HG03432 (cell line): ENCODE data around the gene FHIP2A.
"Not testable (repeated sequence)": the region's sequence is repeated elsewhere in the genome, so short reads cannot be mapped to it uniquely, and the experiment has no call there.

Source experiments
- ATAC-seq: cut with Tn5 transposase; IDR thresholded peaks from one replicate; pipeline ENCODE4 v1.9.1; 2021; ENCODE audit warnings: mild to moderate bottlenecking, moderate library complexity; ENCODE audit not compliant: unreplicated experiment

The FHIP2A gene, protein sequence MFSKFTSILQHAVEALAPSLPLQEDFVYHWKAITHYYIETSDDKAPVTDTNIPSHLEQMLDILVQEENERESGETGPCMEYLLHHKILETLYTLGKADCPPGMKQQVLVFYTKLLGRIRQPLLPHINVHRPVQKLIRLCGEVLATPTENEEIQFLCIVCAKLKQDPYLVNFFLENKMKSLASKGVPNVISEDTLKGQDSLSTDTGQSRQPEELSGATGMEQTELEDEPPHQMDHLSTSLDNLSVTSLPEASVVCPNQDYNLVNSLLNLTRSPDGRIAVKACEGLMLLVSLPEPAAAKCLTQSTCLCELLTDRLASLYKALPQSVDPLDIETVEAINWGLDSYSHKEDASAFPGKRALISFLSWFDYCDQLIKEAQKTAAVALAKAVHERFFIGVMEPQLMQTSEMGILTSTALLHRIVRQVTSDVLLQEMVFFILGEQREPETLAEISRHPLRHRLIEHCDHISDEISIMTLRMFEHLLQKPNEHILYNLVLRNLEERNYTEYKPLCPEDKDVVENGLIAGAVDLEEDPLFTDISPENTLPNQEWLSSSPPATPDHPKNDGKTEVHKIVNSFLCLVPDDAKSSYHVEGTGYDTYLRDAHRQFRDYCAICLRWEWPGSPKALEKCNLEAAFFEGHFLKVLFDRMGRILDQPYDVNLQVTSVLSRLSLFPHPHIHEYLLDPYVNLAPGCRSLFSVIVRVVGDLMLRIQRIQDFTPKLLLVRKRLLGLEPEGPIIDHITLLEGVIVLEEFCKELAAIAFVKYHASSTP

DNA sequence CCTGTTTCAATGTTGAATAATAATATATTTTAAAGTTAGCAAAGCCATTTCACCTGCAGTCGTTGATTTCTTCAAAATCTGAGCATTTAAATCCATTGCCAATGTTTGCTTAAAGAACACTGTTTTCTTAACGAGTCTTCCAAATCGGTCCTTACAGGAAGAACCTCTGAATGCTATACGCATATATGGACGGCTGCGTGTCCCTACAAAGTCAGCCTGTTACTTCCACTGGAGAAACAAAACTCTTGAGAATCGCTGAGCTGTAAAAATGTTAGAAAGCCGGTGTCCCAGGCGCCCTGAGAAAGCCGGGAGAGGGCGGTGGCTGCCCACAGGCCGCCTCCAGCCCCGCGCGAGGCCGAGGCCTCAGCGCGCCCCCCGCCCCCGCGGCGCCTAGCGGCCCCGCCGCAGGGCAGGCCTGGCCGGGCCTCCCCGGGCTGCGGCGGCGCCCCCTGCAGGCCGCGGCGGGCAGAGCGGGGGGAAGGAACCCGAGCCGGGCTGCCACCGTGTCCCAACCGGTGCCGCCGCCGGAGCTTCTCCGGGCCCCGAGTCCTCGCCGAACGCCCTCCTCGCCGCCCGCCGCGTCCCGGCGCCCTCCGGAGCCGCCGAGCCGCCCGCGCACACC is at the start of gene FHIP2A:
FHIP2A (plus strand) TSS at position 488 of the 622 bp plus-strand sequence. CDS start 299 bp downstream, outside the sequence.
- peak; percentile 83 for ATAC-seq

DNA sequence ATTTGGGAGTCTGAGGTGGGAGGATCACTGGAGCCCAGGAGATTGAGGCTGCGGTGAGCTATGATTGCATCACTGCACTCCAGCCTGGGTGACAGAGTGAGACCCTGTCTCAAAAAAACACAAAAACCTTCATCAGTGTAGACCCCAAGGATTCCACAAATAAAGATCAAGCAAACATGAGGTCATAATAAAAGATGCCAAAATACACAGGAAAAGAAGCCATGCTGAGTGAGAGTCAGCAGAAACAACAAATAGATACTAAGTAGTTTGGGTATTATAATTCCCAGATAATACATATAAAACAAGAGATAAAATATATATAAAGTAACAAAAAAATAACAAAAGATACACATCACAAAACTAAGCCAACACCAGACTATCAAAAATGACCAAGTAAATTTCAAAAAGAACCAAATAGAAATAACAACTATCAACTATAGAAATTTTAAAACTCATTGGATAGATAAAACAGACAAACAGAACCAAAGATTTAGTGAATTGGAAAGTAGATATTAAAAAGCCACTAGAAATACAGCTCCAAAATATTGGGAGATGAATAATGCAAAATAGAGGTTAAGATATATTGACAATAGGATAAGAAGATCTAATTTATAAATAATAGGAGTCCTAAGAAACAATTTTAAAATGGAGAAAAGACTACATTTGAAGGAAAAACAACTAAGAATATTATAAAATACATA is 48.9 kb upstream of the FHIP2A start:
- ATAC-seq: no peak

DNA sequence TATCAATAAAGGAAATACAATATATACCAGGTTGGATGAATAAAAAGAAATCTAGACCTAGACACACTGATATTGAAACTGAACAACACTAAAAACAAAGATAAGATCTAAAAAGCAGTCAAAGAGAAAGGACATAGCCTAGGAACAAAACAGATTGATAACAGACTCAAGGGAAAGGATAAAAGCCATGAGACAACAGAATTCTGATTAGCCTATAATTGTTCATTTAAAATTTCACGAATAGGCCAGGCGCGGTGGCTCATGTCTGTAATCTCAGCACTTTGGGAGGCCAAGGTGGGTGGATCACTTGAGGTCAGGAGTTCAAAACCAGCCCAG is 48.4 kb upstream of the FHIP2A start:
- ATAC-seq: no peak

DNA sequence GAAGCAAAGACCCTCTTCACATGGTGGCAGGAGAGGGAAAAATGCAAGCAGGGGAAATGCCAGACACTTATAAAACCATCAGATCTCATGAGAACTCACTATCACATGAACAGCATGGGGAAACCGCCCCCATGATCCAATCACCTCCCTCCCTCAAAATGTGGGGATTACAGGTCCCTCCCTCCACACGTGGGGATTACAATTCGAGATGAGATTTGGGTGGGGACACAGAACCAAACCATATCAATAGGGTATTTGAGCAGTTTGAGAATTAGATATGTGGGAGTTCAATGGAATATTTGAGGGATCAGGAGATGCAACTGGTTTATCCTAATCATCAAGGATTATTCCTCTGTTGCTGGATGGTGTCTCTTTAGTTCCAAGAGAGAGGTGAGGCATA is 46.5 kb upstream of the FHIP2A start:
- not testable (repeated sequence) for ATAC-seq

DNA sequence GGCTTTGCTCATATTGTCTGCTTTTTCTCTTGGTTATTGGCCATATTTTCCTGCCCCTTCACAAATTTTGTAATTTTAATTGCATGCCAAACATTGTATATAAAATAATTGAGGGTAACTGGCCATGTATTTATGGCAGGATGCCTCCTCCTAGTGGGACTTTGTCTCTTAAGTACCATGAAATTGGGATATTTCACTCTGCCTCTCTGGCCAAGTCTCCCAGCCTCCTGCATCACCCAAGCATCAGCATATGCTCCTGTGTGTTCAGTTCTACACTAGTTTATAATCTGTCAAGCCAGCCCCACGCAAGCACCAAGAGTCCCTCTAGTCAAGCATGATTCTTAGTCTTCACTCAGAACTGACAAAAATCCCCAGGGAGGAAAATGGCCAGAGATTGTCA is 44.2 kb upstream of the FHIP2A start:
- ATAC-seq: no peak

DNA sequence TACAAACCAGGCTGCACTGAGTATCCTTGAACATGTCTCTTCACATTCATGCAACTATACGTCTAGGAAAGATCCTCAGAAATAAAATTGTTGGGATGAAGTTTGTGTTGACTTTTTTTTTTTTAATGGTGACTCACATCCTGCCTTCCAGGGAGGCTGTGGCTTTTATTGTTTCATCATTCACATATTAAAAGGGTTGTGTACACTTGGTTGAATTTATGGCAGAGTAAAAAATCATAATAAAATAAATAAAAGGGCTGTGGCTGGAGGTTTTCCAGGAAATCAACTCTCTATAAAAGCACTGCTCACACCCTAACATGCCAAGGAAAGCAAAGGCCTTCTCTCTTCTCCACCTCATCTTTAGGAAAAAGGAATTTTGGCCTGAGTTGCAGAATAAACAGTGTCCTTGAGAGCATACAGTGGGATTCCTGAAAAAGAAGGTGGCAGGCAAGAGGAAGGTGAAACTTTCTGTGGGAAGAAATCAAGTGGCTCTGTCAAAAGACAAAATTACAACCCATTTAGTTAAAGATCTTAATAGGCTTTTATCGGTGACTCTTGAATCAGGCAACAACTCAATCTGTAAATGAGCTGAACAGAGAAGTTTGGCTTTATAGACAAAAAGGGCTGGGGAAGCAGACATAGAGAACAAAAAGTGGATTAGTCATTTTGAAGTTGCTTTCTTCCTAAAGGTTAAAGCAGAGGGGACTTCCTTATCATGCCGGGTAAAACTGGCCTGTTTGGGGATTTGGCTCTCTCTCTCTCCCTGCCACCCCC is 41.6 kb upstream of the FHIP2A start:
- ATAC-seq: no peak

DNA sequence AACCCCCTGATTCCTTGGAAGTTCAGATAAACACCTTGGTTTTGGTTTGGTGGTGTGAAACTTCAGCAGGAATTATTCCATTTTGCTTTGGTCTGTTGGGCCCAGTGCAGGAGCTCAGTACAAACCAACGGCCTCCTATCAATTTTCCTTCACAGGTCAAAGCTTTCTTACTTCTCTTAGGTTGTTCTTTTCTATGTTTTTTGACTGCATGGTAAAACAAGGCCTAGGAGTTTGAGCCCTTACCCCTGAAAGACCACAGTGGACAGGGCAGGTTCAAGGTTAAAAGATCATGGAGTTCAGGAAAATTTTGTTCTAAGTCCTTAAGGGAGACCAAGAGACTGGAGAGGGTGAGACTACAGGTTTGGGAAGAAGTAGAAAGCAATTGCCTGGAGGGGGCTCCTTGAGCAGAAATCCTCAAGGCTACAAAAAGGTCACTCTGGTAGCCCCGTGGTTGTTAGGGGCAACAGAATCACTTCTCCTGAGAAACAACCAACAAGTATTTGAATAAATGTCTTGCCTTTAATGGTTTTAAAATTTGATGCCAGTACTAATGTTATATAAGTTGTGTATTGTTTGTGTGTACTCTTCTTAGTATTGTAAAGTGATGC is 40.9 kb upstream of the FHIP2A start:
- no peak for ATAC-seq

DNA sequence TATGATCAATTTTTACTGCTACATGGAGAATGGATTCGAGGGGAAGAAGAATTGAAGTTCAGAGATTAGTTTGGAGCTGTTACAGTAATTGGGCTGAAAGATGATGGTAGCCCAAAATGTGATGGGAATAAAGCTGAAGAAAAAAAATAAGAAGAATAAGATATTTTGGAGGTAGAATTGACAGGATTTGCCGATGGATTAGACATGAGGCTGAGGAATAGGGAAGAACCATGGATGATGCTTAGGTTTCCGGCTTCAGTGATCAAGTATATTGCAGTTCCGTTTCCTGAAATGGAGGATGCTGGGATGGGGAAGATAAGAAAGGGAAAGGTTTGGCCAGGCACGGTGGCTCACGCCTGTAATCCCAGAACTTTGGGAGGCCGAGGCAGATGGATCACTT is 38.9 kb upstream of the FHIP2A start:
- ATAC-seq: no peak

DNA sequence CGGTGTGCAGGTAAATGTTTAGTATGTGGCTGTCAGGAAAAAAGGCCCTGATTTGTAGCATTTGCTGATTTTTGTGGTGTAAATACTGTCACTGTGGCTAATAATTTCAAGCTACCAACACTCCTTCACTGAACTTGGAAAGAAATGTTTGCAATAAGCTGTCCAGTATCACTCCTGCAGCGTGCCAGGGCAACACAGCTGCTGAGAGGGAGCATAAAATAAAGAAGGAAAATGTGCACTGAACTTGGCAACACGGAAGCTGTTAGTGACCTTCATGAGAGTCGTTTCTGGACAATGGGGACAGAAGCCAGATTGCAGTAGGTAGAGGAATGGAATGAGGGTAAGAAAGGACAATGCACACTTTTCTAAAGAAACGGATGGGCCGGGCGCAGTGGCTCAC is 37.9 kb upstream of the FHIP2A start:
- no peak for ATAC-seq

DNA sequence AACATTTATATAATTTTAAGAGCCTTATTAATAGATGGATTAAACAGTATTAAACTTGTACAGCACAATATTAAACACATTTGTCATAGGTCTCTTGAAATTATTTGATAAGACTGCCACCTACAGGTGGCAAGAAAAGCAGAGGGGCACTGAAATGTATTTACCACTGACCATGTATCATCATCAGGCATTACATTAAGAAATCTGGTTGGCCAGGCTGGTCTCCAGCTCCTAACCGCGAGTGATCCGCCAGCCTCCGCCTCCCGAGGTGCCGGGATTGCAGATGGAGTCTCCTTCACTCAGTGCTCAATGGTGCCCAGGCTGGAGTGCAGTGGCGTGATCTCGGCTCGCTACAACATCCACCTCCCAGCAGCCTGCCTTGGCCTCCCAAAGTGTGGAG is 35.1 kb upstream of the FHIP2A start:
- not testable (repeated sequence) for ATAC-seq

DNA sequence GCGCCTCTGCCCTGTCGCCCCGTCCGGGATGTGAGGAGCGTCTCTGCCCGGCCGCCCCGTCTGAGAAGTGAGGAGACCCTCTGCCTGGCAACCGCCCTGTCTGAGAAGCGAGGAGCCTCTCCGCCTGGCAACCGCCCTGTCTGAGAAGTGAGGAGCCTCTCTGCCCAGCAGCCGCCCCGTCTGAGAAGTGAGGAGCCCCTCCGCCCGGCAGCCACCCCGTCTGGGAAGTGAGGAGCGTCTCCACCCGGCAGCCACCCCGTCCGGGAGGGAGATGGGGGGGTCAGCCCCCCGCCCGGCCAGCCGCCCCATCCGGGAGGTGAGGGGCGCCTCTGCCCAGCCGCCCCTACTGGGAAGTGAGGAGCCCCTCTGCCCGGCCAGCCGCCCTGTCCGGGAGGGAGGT is 34.4 kb upstream of the FHIP2A start:
- not testable (repeated sequence) for ATAC-seq

DNA sequence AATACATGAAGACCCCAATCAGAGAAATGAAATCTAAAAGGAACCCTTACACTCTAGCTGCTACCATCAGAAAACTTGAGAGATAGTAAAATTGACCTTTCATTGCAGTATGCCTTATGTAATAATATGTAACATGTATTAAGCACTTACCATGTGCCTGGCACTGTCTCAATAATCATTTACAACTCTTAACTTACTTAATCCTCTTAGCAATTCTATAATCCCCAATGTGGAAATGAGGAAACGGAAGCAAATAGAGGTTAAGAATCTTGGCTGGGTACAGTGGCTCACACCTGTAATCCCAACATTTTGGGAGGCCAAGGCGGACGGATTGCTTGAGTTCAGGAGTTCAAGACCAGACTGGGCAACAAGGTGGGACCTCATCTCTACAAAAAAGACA is 29.8 kb upstream of the FHIP2A start:
- no peak for ATAC-seq

DNA sequence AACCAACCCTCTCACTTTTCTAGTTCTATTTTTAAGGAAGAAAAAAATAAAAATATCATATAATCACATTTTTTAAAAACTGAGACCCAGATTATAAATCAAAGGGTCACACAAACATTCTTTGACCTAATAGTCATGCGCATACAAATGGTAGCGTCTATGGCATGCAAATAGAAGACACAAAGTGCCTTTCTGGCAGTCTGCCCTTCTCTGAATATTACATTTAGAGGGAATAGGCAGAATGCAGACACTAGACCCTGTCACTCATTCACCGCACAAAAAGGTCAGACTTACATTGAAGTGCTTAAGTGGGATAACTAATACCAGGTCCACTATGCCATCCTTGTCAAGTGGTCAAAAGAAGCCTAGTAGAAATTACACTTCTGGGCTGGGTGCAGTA is 26.5 kb upstream of the FHIP2A start:
- no peak for ATAC-seq

DNA sequence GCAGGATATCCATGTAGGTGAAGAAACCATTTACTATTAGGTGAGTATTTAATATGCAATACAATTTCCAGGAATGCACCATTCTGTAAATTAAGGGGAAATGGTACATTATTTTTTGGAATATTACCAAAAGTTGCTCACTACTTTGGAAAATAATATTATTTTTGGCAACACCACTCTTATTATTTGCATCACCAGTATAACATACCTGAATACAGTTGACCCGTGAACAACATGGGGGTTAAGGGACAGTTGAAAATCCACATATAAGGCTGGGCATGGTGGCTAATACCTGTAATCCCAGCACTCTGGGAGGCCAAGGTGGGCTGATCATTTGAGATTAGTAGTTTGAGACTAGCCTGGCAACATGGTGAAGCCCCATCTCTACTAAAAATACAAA is 21.2 kb upstream of the FHIP2A start:
- no peak for ATAC-seq

DNA sequence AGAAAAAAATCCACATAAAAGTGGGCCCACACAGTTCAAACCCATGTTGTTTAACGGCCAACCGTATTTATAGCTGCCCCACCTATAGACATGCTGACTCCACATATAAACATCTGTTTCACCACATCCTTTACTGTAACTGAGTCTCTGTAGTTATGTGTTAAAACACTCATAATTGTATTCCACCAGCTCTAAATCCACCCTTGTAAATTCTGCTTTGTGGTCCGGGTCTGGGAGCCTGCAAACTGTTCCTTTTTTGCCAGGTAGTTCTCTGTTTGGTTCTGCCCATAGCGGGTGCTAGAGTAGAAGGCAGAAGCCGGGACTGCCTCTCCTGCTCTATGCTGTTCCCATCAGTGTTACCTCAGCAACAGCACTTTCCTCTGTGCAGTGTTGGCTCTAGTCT is 20.2 kb upstream of the FHIP2A start:
- ATAC-seq: peak; percentile 89

DNA sequence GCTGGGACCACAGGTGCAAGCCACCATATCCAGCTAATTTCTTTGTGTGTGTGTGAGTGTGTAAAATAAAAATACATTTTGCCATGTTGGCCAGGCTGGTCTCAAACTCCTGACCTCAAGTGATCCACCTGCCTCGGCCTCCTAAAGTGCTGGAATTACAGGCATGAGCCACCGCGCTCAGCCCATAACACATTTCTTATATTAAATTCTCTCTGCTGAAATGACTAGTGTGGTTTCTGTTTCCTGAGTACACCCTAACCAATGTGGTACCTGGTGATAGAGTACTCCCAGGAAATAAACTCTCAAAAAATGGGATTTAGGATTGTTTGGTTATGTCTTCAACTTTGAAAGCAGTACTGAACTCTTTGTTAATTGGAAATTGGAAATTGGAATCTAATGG is 19.4 kb upstream of the FHIP2A start:
- ATAC-seq: no peak

DNA sequence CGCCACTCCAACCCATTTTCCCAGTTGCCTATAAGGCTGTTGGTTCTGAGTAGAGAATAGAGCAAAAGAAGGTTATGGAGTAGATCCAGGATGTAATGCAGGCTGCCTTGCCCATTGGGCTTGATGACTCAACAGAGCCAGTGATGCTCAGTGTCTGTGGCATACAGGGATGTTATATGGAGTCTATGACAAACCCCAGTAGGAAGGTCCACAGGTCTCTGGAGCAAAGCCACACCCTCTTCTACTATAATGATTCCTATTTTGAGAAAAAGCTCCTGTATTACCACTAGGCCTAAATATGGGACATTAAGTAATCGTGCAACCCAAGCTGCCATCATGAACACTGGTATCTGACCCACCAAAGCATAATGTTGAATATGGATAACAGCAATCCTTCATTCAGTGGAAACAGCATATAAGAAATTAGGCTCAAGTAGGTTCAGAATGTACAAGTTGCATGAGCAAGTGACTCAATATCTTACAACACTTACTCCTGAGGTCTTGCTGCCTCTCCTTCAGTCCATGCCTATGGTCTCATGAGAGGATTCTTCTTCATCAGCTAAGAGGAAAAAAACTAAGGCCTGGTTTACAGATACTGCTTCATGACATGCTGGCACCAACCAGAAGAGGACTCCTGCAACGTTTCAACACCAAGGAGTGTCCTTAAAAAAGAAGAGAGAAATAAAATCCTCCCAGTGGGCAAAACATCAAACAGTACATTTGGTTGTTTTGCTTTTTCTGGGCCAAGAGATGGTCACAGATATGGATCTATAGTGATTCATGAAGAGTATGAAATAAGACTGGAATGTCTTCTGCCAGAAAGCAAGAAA is 14.8 kb upstream of the FHIP2A start:
- ATAC-seq: no peak

DNA sequence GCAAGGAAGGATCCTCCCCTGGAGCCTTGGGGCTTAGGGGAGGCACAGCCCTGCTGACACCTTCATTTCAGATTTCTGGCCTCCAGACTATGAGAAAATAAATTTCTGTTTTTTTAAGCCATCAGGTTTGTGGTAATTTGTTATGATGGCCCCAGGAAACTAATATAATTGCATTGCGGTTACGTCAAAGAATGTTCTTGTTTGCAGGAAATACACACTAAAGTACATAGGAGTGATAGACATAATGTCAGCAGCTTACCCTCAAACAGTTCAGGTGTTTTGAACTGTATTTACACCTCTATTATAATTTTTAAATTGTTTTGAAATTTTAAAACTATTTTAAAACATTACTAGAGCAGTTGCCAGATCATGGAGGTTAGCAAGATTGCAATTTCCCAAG is 12.6 kb upstream of the FHIP2A start:
- no peak for ATAC-seq

DNA sequence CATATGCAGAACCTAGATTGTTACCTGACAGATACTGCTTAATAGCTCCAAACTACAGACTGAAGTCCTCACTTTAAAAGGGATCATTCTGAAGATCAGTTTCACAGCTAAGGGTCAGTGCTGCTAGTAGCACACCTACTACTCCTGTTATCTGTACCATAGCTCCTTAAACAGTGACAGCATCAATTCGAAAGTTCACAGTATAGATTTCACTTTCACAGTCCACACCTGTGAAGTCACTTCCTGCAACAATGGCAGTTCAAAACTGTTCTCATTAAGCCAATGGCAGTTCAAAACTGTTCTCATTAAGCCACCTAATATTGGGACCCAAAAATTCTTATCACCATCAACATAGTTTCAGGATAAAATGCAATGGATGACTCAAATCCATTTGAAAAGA is 10.7 kb upstream of the FHIP2A start:
- ATAC-seq: peak; percentile 99
